ENCODE measurements around the gene TMPRSS7. TPM values are rescaled to one million over a fixed set of nuclear protein-coding genes. Genes with fewer than 3 reads are reported as not detected.
A peak's percentile ranks its signal among the peaks of the same experiment; 100 is the strongest.

The TMPRSS7 gene
- total RNA-seq, 1 donor from 2014 or later: not detected

GRCh38 chr3:112004187-112004586, 30.3 kb upstream of the TMPRSS7 start:
- no peak for DNase-seq (ENCODE audit: low spot score)
- H3K9me3 Mint-ChIP-seq: no peaks in the 10 kb centered on the region
- H3K27me3 Mint-ChIP-seq (ENCODE audit: low read depth): no peaks in the 10 kb centered on the region
- H3K27ac Mint-ChIP-seq: peak overlapping the region; percentile 0
- peaks cover 46% of the 10 kb centered on the region for H3K4me1 Mint-ChIP-seq (ENCODE audit: low read depth)
- intact Hi-C loops (cut with micrococcal nuclease): no loop called here
- H3K36me3 Mint-ChIP-seq (ENCODE audit: low read depth): no peaks in the 10 kb centered on the region
- H3K4me3 Mint-ChIP-seq (ENCODE audit: low read depth): no peak overlapping the region

- Mint-ChIP-seq H3K9me3 (no peaks in the 10 kb centered on the region), H3K4me3 (ENCODE audit: low read depth) (no peak overlapping the region), H3K27ac (no peak overlapping the region), H3K27me3 (ENCODE audit: low read depth) (no peaks in the 10 kb centered on the region), H3K4me1 (ENCODE audit: low read depth) (peaks cover 45% of the 10 kb centered on the region), H3K36me3 (ENCODE audit: low read depth) (no peaks in the 10 kb centered on the region)
- DNase-seq (ENCODE audit: low spot score): no peak
- intact Hi-C loops (cut with micrococcal nuclease): no loop called here
These were observed 29.9 kb upstream of the TMPRSS7 start for GRCh38 chr3:112004669-112005068.

DNA sequence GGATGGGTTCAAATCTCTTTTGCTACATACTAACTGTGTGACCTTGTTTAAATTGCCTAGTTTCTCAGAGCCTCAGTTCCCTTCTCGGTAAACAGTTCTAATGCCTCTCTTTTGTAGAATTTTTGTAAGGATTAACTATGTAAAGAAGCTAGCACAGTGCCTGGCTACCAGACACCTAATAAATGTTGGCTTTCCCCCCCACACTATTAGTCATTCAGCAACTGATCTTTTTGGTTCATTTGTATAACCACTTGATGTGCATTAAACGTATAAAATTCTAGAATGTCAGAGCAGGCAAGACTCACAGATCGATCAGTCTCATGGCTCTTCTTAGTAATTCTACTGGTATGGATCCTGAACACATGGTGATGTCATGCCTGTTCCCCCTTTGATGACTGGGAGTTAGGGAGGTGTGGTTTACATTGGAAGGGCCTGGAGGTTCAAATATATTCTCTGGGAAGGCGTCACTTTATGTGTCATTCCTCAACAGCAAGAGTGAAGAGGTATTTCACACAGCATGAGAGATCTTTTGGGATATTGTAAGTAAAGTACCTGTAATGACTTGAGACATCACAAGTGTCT, 29.4 kb upstream of the TMPRSS7 start:
- Mint-ChIP-seq H3K4me3 (ENCODE audit: low read depth) (no peak overlapping the region), H3K27me3 (ENCODE audit: low read depth) (no peaks in the 10 kb centered on the region), H3K4me1 (ENCODE audit: low read depth) (peaks cover 43% of the 10 kb centered on the region), H3K27ac (peak overlapping the region; percentile 34), H3K36me3 (ENCODE audit: low read depth) (no peaks in the 10 kb centered on the region), H3K9me3 (no peaks in the 10 kb centered on the region)
- intact Hi-C loops (cut with micrococcal nuclease): no loop called here
- DNase-seq (ENCODE audit: low spot score): no peak

- H3K27me3 Mint-ChIP-seq (ENCODE audit: low read depth): no peaks in the 10 kb centered on the region
- H3K4me1 Mint-ChIP-seq (ENCODE audit: low read depth): peaks cover 34% of the 10 kb centered on the region
- H3K4me3 Mint-ChIP-seq (ENCODE audit: low read depth): no peak overlapping the region
- DNase-seq (ENCODE audit: low spot score): no peak
- no peaks in the 10 kb centered on the region for H3K36me3 Mint-ChIP-seq (ENCODE audit: low read depth)
- intact Hi-C loops (cut with micrococcal nuclease): no loop called here
- H3K9me3 Mint-ChIP-seq: no peaks in the 10 kb centered on the region
- H3K27ac Mint-ChIP-seq: no peak overlapping the region
These were observed 26.9 kb upstream of the TMPRSS7 start for GRCh38 chr3:112007633-112008032.

- peaks cover 28% of the 10 kb centered on the region for H3K4me1 Mint-ChIP-seq (ENCODE audit: low read depth)
- no peak overlapping the region for H3K27ac Mint-ChIP-seq
- DNase-seq (ENCODE audit: low spot score): no peak
- H3K4me3 Mint-ChIP-seq (ENCODE audit: low read depth): no peak overlapping the region
- intact Hi-C loops (cut with micrococcal nuclease): no loop called here
- H3K9me3 Mint-ChIP-seq: no peaks in the 10 kb centered on the region
- H3K27me3 Mint-ChIP-seq (ENCODE audit: low read depth): no peaks in the 10 kb centered on the region
- H3K36me3 Mint-ChIP-seq (ENCODE audit: low read depth): no peaks in the 10 kb centered on the region
These were observed 24.9 kb upstream of the TMPRSS7 start for GRCh38 chr3:112009670-112010069.

DNA sequence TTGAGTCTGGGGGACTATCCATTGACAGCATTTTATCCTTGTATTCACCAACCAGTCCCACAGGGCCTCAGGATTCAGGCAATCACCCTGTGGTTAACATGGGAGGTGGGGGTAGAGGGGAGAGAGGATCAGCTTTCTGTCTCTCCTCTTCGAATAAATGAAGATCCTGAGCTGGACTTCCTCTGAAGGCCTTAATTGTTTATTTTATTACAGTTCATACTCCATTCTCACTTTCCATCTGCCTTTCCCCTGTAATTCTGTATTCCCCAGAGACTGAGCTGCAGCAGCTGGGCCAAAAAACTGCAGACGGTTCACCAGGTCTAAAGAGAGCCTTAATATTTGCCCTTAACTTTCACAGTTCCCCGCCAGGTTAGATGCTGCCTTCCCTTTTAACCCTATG, 23.9 kb upstream of the TMPRSS7 start:
- no peaks in the 10 kb centered on the region for H3K36me3 Mint-ChIP-seq (ENCODE audit: low read depth)
- no peak for DNase-seq (ENCODE audit: low spot score)
- H3K27me3 Mint-ChIP-seq (ENCODE audit: low read depth): no peaks in the 10 kb centered on the region
- H3K4me3 Mint-ChIP-seq (ENCODE audit: low read depth): no peak overlapping the region
- H3K27ac Mint-ChIP-seq: no peak overlapping the region
- H3K4me1 Mint-ChIP-seq (ENCODE audit: low read depth): peaks cover 21% of the 10 kb centered on the region
- no peaks in the 10 kb centered on the region for H3K9me3 Mint-ChIP-seq
- intact Hi-C loops (cut with micrococcal nuclease): no loop called here

DNA sequence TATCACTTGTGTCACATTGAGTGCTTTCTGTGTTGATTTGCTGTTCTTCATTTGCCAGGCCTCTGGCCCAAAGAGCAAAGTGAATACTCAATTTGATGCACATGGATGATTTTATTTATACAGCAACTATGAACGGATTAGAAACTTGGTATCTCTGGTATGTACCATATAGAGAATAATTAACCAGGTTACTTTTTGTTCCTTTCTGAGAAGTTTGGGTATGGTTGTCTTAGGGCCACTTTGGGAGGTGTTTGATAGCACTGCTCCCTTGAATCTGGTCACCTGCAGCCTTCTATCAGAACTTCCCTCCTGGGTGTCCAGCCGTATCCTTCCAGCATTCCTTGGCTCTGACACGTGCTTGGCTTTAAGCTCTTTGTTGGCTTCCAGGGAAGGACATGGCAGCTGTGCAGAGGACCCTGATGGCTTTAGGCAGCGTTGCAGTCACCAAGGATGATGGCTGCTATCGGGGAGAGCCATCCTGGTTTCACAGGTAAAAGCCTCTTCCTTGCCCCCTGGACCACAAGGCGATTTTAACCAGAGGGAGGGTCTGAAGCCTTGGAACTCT, 23.1 kb upstream of the TMPRSS7 start:
- intact Hi-C loops (cut with micrococcal nuclease): no loop called here
- Mint-ChIP-seq H3K9me3 (no peaks in the 10 kb centered on the region), H3K27me3 (ENCODE audit: low read depth) (no peaks in the 10 kb centered on the region), H3K4me1 (ENCODE audit: low read depth) (peaks cover 21% of the 10 kb centered on the region), H3K27ac (no peak overlapping the region), H3K4me3 (ENCODE audit: low read depth) (no peak overlapping the region), H3K36me3 (ENCODE audit: low read depth) (no peaks in the 10 kb centered on the region)
- no peak for DNase-seq (ENCODE audit: low spot score)

GRCh38 chr3:112012205-112012992, 22.1 kb upstream of the TMPRSS7 start:
- intact Hi-C loops (cut with micrococcal nuclease): loop anchor here (2.0 kb wide), 2 partner anchors 30 to 34 kb away; partner anchors contain the start of gene ABHD10
- Mint-ChIP-seq H3K27ac (peak overlapping the region; percentile 67), H3K36me3 (ENCODE audit: low read depth) (no peaks in the 10 kb centered on the region), H3K9me3 (no peaks in the 10 kb centered on the region), H3K27me3 (ENCODE audit: low read depth) (no peaks in the 10 kb centered on the region), H3K4me1 (ENCODE audit: low read depth) (peaks cover 23% of the 10 kb centered on the region), H3K4me3 (ENCODE audit: low read depth) (no peak overlapping the region)
- DNase-seq (ENCODE audit: low spot score): no peak

- intact Hi-C loops (cut with micrococcal nuclease): loop anchor here (1.0 to 2.0 kb wide), 6 partner anchors 11 to 296 kb away; partner anchors contain the start of gene ABHD10
- DNase-seq (ENCODE audit: low spot score): peak; percentile 41
- Mint-ChIP-seq H3K27me3 (ENCODE audit: low read depth) (no peaks in the 10 kb centered on the region), H3K36me3 (ENCODE audit: low read depth) (no peaks in the 10 kb centered on the region), H3K4me1 (ENCODE audit: low read depth) (peaks cover 24% of the 10 kb centered on the region), H3K4me3 (ENCODE audit: low read depth) (no peak overlapping the region), H3K9me3 (no peaks in the 10 kb centered on the region), H3K27ac (peak overlapping the region; percentile 67)
These were observed 21.3 kb upstream of the TMPRSS7 start for GRCh38 chr3:112013058-112013783.

DNA sequence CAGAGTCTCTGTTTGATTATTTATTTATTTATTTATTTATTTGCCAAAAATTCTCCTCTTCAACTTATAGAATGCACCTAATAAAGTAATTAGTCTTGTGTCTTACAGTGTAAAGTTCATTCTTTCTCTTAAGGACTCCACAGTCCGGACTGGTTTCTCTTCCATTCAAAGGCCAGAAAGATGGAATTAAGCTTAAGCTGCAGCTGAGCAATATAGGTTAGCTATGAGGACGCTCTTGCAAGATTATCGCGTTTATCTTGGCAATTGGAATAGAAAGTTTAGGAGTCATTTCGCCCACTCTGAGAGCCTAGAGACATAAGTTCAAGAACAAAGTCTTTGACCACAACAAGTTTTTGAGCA, 20.8 kb upstream of the TMPRSS7 start:
- intact Hi-C loops (cut with micrococcal nuclease): loop anchor here (1.0 to 2.0 kb wide), 6 partner anchors 11 to 296 kb away; partner anchors contain the start of gene ABHD10
- peaks cover 23% of the 10 kb centered on the region for H3K4me1 Mint-ChIP-seq (ENCODE audit: low read depth)
- no peaks in the 10 kb centered on the region for H3K9me3 Mint-ChIP-seq
- no peak for DNase-seq (ENCODE audit: low spot score)
- H3K36me3 Mint-ChIP-seq (ENCODE audit: low read depth): no peaks in the 10 kb centered on the region
- no peak overlapping the region for H3K27ac Mint-ChIP-seq
- no peaks in the 10 kb centered on the region for H3K27me3 Mint-ChIP-seq (ENCODE audit: low read depth)
- no peak overlapping the region for H3K4me3 Mint-ChIP-seq (ENCODE audit: low read depth)

GRCh38 chr3:112017091-112017490, 17.4 kb upstream of the TMPRSS7 start:
- no peak for DNase-seq (ENCODE audit: low spot score)
- Mint-ChIP-seq H3K27me3 (ENCODE audit: low read depth) (no peaks in the 10 kb centered on the region), H3K27ac (no peak overlapping the region), H3K4me1 (ENCODE audit: low read depth) (peaks cover 22% of the 10 kb centered on the region), H3K36me3 (ENCODE audit: low read depth) (no peaks in the 10 kb centered on the region), H3K9me3 (no peaks in the 10 kb centered on the region), H3K4me3 (ENCODE audit: low read depth) (no peak overlapping the region)
- intact Hi-C loops (cut with micrococcal nuclease): no loop called here

GRCh38 chr3:112018712-112019111, 15.8 kb upstream of the TMPRSS7 start:
- Mint-ChIP-seq H3K4me3 (ENCODE audit: low read depth) (no peak overlapping the region), H3K4me1 (ENCODE audit: low read depth) (peaks cover 8% of the 10 kb centered on the region), H3K27me3 (ENCODE audit: low read depth) (no peaks in the 10 kb centered on the region), H3K27ac (no peak overlapping the region), H3K9me3 (no peaks in the 10 kb centered on the region), H3K36me3 (ENCODE audit: low read depth) (no peaks in the 10 kb centered on the region)
- no peak for DNase-seq (ENCODE audit: low spot score)
- intact Hi-C loops (cut with micrococcal nuclease): no loop called here

- H3K27me3 Mint-ChIP-seq (ENCODE audit: low read depth): no peaks in the 10 kb centered on the region
- H3K27ac Mint-ChIP-seq: no peak overlapping the region
- intact Hi-C loops (cut with micrococcal nuclease): no loop called here
- H3K4me3 Mint-ChIP-seq (ENCODE audit: low read depth): no peak overlapping the region
- no peak for DNase-seq (ENCODE audit: low spot score)
- H3K9me3 Mint-ChIP-seq: no peaks in the 10 kb centered on the region
- H3K4me1 Mint-ChIP-seq (ENCODE audit: low read depth): peaks cover 4% of the 10 kb centered on the region
- no peaks in the 10 kb centered on the region for H3K36me3 Mint-ChIP-seq (ENCODE audit: low read depth)
These were observed 14.8 kb upstream of the TMPRSS7 start for GRCh38 chr3:112019716-112020115.
